GM12864 (cell line): Measurements from ENCODE around the gene RAB14.
A peak's percentile ranks its signal among the peaks of the same experiment; 100 is the strongest.

ENCODE experiments used
- DNase-seq: peaks from one replicate; pipeline ENCODE4 v3.0.0-alpha.2; 2011; ENCODE audit warnings: low read depth
- H3K4me3 ChIP-seq: 2 replicates; pipeline ENCODE4 v1.5.1; 2011; ENCODE audit warnings: mild to moderate bottlenecking, low read depth, low read length, control low read depth
- TF ChIP-seq, protein P1 (sequence below): IDR thresholded peaks from 2 replicates; pipeline ENCODE4 v1.5.1; 2011; ENCODE audit warnings: low read depth, mild to moderate bottlenecking, moderate library complexity, low read length, control low read depth, inconsistent platforms; ENCODE audit errors: missing control alignments

RAB14 gene

DNA sequence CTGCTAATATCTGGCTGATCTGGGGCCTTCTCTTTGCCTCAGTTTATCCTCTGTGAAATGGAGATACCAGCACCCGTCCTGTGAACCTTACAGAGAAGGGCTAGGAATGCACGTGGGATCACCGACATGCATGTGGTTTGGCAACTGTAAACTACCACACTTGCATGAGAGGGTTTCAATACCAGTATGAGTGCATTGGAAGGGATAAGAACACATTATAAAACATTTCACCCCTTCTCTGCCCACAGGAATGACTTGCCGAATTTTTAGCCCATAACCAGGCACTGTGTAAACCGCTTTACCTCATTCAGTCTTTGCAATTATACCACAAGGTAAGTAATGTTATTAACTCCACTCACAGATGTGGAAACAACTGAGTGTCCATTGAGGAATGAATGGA is 8.9 kb upstream of the RAB14 start:
- no peak for DNase-seq
- TF ChIP-seq, protein P1, sequence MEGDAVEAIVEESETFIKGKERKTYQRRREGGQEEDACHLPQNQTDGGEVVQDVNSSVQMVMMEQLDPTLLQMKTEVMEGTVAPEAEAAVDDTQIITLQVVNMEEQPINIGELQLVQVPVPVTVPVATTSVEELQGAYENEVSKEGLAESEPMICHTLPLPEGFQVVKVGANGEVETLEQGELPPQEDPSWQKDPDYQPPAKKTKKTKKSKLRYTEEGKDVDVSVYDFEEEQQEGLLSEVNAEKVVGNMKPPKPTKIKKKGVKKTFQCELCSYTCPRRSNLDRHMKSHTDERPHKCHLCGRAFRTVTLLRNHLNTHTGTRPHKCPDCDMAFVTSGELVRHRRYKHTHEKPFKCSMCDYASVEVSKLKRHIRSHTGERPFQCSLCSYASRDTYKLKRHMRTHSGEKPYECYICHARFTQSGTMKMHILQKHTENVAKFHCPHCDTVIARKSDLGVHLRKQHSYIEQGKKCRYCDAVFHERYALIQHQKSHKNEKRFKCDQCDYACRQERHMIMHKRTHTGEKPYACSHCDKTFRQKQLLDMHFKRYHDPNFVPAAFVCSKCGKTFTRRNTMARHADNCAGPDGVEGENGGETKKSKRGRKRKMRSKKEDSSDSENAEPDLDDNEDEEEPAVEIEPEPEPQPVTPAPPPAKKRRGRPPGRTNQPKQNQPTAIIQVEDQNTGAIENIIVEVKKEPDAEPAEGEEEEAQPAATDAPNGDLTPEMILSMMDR = no peak
- H3K4me3 ChIP-seq = no peak overlapping the region

DNA sequence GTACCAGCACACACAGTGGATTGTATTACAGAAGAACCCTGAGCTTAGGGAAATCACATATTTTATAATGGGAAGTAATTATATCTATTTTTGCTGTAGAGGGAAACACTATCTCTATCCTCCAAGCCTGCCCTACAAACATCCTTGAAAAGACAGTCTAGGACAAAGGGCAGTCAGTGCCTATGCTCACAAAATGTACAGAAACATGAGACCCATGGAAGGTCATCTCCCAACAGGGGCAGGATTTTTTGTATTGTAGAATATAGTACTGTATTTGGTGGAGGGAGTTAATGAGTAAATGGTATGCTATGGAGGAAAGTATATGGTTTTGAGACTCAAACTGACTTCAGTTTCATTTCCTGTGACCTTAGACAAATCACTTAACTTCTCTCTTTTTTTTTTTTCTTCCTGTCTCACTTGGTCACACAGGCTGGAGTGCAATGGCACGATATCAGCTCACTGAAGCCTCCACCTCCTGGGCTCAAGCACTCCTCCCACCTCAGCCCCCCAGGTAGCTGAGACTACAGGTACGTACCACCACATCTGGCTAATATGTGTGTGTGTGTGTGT is 5.8 kb upstream of the RAB14 start:
- TF ChIP-seq, protein P1 = no peak
- peak overlapping the region; percentile 14; the same call in 1 of the 2 replicates for H3K4me3 ChIP-seq
- peak; percentile 59 for DNase-seq

DNA sequence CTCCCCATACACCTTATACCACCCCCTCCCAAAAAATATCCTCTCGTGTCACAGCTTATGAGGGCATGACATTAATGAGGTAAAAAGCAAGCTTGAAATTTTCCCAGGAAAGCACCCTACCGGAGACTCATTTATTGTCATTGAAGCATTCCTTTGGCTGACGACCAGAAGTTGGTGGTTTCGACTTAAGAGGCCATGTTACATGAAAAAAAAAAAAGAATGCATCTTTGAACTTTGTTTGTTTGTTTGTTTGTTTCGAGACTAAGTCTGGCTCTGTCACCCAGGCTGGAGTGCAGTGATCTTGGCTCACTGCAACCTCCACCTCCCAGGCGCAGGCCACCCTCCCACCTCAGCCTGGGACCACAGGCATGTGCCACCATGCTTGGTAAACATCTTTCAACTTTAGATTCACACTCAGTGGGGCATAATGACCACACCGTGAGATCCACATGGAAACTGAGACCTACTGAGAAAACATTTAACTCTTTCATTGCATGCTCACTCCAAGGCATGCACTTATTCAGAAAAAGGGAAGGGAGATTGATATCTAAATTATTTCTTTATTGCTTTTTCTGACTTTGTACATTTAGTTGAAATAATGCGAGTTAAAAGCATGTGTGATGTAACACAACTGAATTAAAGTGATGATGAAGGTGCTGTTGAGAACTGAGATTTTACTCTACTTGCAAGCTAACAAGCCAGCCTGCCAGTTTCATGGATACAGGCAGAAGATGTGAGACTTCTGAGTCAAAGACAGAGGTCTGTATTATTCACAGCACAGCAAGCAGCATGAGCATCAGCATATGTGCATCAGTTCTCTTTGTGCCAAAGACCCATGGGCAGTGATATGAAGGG is 5.1 kb upstream of the RAB14 start:
- DNase-seq = no peak
- no peak overlapping the region for H3K4me3 ChIP-seq
- TF ChIP-seq, protein P1 = no peak

DNA sequence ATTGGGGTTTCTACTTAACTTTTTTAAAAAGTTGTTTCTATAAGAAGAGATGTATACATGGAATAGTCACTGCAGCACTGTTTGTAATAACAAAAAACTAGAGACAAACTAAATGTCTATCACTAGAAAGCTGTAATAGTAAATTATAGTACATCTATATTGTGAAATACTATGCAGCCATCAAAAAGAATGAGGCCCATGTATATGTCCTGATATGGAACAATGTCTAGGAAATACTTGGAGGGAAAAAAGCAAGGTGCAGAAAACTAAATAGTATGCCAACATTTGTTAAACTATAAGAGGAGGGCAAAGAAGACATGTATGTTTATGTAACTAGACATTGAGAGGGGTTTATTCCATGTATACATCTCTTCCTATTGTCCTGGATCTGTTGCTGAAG is 2.9 kb upstream of the RAB14 start:
- TF ChIP-seq, protein P1 = no peak
- no peak overlapping the region for H3K4me3 ChIP-seq
- DNase-seq = no peak

- DNase-seq = no peak
- TF ChIP-seq, protein P1 = no peak
- H3K4me3 ChIP-seq = no peak overlapping the region
Observed at GRCh38 chr9:121204121-121204520, 2.5 kb upstream of the RAB14 start.

- TF ChIP-seq, protein P1 = no peak
- no peak for DNase-seq
- H3K4me3 ChIP-seq = peak overlapping the region; percentile 93
Observed at GRCh38 chr9:121201045-121201737, 478 bp downstream of the RAB14 start.
